Esophagus squamous epithelium (tissue), 5 donors: ENCODE data around the gene ANXA2. TPM values are rescaled to one million over a fixed set of nuclear protein-coding genes. Genes with fewer than 3 reads are reported as not detected.

Experiments used
- DNase-seq: peaks from one replicate; lab custom pipeline; 2025; lab: John Stamatoyannopoulos, UW
- H3K27ac ChIP-seq, 4 donors: fragments of 200-600 bp; sonication (generic); one replicate each; pipeline ENCODE4 v1.5.1; 2016 to 2019; ENCODE audit warnings: mild to moderate bottlenecking in 1 of 4
- H3K27me3 ChIP-seq, 4 donors: fragments of 200-600 bp; sonication (generic); 1 replicate in 3 of 4; 2 replicates in 1 of 4; pipeline versions ENCODE4 v1.5.1 to v1.6.0; 2017 to 2021; ENCODE audit warnings: antibody characterized with exemption in 1 of 4
- H3K36me3 ChIP-seq, 3 donors: fragments of 200-600 bp; sonication (generic); one replicate each; pipeline ENCODE4 v1.5.1; 2016 to 2019
- H3K4me1 ChIP-seq, 3 donors: fragments of 200-600 bp; sonication (generic); one replicate each; pipeline ENCODE4 v1.5.1; 2017 to 2019
- H3K4me3 ChIP-seq, 4 donors: fragments of 200-600 bp; sonication (generic); 1 replicate in 3 of 4; 2 replicates in 1 of 4; pipeline ENCODE4 v1.5.1; 2016 to 2019; ENCODE audit warnings: mild to moderate bottlenecking in 2 of 4, moderate library complexity in 1 of 4
- H3K9me3 ChIP-seq, 3 donors: fragments of 200-600 bp; sonication (generic); one replicate each; pipeline ENCODE4 v1.5.1; 2016 to 2019
- CTCF ChIP-seq, 6 experiments: fragments of 450-650 bp in 4 of 6; fragments of 200-600 bp in 2 of 6; sonication (generic) in 2 of 6; IDR thresholded peaks; one replicate each; pipeline ENCODE4 v1.5.1; 2016 to 2019; ENCODE audit warnings: antibody characterized with exemption in 6 of 6, mild to moderate bottlenecking in 4 of 6, moderate library complexity in 4 of 6
- POLR2A ChIP-seq, 4 donors: fragments of 450-650 bp; IDR thresholded peaks; one replicate each; pipeline ENCODE4 v1.6.1; 2017; ENCODE audit warnings: antibody characterized with exemption in 4 of 4, mild to moderate bottlenecking in 4 of 4, moderate library complexity in 3 of 4
- WGBS, 2 donors: methylation state at CpG; one replicate each; pipeline ENCODE4 v1.1.5; 2018; 5-methylcytosine and 5-hydroxymethylcytosine counted together
- intact Hi-C: fragments of 100-400 bp; cut with DNase I; formaldehyde crosslinking; loops from one replicate; pipeline ENCODE4 v1.15.0; 2022
- total RNA-seq, 4 donors: library from RNA; depleted of rRNA; stranded (reverse); fragments of >200 nt; gene quantifications; one replicate each; pipeline ENCODE4 v1.1.0, GENCODE V29; 2016
- donor health status: DM: yes; HTN: yes; CAD: no.

The ANXA2 gene
- 1,000 to 10,000 TPM; 2,116 to 2,445 (median 2,399) TPM for total RNA-seq

GRCh38 chr15:60397772-60398445 lies at the start of gene ANXA2:
ANXA2 (minus strand) TSS chr15:60397986; CDS start chr15:60386075, 11,911 bp downstream.
- peaks cover 0 to 18% (median 8%) of the 10 kb centered on the region in 3 donors for H3K36me3 ChIP-seq
- H3K4me3 ChIP-seq: peak within 1 kb of the TSS; percentile 59 to 99 (median 84)
- H3K27me3 ChIP-seq: no peaks in the 10 kb centered on the region
- peaks cover 23 to 75% (median 31%) of the 10 kb centered on the region in 3 donors for H3K4me1 ChIP-seq
- H3K27ac ChIP-seq: peak within 1 kb of the TSS; percentile 98 to 100 (median 98)
- TF ChIP-seq CTCF (IDR thresholded peaks at IDR 0.05) (peak in 1 of 6 experiments; percentile 3), POLR2A (IDR thresholded peaks at IDR 0.05) (peak in 3 of 4 donors; percentile 82 to 96 (median 95))
- intact Hi-C loops: no loop called here
- H3K9me3 ChIP-seq: no peaks in the 10 kb centered on the region
- peak; percentile 47 for DNase-seq
- WGBS, 2 donors: 0 to 1% methylated on average over 10 to 16 of the region's 53 CpGs

GRCh38 chr15:60444289-60444912 lies 46.6 kb upstream of the ANXA2 start:
- no peak overlapping the region for H3K4me3 ChIP-seq
- no peaks in the 10 kb centered on the region for H3K4me1 ChIP-seq
- DNase-seq: no peak
- no peak overlapping the region for H3K27ac ChIP-seq
- intact Hi-C loops: no loop called here
- H3K9me3 ChIP-seq: no peaks in the 10 kb centered on the region
- WGBS, 2 donors: 79 to 97% methylated on average over 6 of the region's 6 CpGs
- no peaks in the 10 kb centered on the region for H3K27me3 ChIP-seq
- H3K36me3 ChIP-seq: peaks cover 0 to 50% (median 0%) of the 10 kb centered on the region in 3 donors
- peak in 5 of 6 experiments; percentile 26 to 58 (median 47) for TF ChIP-seq CTCF (IDR thresholded peaks at IDR 0.05)
- no peak for TF ChIP-seq POLR2A (IDR thresholded peaks at IDR 0.05)

GRCh38 chr15:60442763-60443162 lies 45.0 kb upstream of the ANXA2 start:
- Histone ChIP-seq H3K36me3 (peaks cover 0 to 44% (median 0%) of the 10 kb centered on the region in 3 donors), H3K4me3 (no peak overlapping the region), H3K27ac (no peak overlapping the region), H3K4me1 (no peaks in the 10 kb centered on the region), H3K9me3 (no peaks in the 10 kb centered on the region), H3K27me3 (no peaks in the 10 kb centered on the region)
- intact Hi-C loops: no loop called here
- 65 to 71% methylated on average over 3 of the region's 3 CpGs for WGBS, 2 donors
- DNase-seq: no peak
- TF ChIP-seq POLR2A (IDR thresholded peaks at IDR 0.05) (no peak), CTCF (IDR thresholded peaks at IDR 0.05) (no peak)

- Histone ChIP-seq H3K9me3 (no peaks in the 10 kb centered on the region), H3K4me1 (no peaks in the 10 kb centered on the region), H3K36me3 (peaks cover 0 to 44% (median 0%) of the 10 kb centered on the region in 3 donors), H3K27ac (no peak overlapping the region), H3K27me3 (no peaks in the 10 kb centered on the region), H3K4me3 (no peak overlapping the region)
- intact Hi-C loops: no loop called here
- no peak for TF ChIP-seq POLR2A (IDR thresholded peaks at IDR 0.05)
- TF ChIP-seq CTCF (IDR thresholded peaks at IDR 0.05): no peak
- DNase-seq: no peak
- 82 to 88% methylated on average over 2 of the region's 2 CpGs for WGBS, 2 donors
These were observed 44.4 kb upstream of the ANXA2 start for GRCh38 chr15:60442031-60442650.

- peaks cover 0 to 45% (median 0%) of the 10 kb centered on the region in 3 donors for H3K36me3 ChIP-seq
- H3K9me3 ChIP-seq: no peaks in the 10 kb centered on the region
- H3K4me3 ChIP-seq: no peak overlapping the region
- intact Hi-C loops: no loop called here
- H3K27ac ChIP-seq: no peak overlapping the region
- H3K27me3 ChIP-seq: no peaks in the 10 kb centered on the region
- no peak for TF ChIP-seq CTCF (IDR thresholded peaks at IDR 0.05)
- no peak for TF ChIP-seq POLR2A (IDR thresholded peaks at IDR 0.05)
- H3K4me1 ChIP-seq: no peaks in the 10 kb centered on the region
- DNase-seq: no peak
- WGBS, 2 donors: 83 to 85% methylated on average over 1 of the region's 1 CpG
These were observed 43.5 kb upstream of the ANXA2 start for GRCh38 chr15:60441331-60441730.
